ENCODE data around the gene SNU13. TPM values are rescaled to one million over a fixed set of nuclear protein-coding genes. Genes with fewer than 3 reads are reported as not detected.

Gene SNU13
- total RNA-seq, 3 donors from 2014 or later (not counting 1 experiment from before 2014, with no cell fraction given): 100.0 to 106 (median 101) TPM

DNA sequence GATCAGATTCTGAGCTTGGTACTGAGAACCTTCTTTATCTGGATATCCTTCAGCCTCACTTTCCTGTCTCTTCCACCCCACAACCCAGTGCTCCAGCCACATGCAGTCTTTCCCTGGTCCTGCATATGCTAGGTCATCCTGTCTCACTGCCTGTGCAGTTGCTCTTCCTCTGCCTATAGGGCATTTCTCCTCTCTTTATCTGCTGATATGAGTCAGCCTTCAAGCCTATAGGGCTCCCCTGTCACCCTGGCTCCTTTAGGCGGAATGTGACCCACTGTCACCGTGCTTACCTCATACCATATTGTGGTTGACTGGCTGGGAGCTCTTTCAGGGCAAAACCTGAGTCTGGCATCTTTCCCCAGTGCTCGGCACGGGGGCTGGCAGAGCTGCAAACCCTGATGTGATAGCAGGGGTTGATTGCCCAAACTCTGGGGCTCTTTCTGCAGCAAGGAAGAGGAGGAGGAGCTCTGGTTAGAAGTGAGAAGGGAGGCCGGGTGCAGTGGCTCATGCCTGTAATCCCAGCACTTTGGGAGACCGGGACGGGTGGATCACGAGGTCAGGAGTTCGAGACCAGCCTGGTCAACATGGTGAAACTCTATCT is 36.9 kb upstream of the SNU13 start:
- H3K36me3 Mint-ChIP-seq: no peaks in the 10 kb centered on the region
- WGBS (ENCODE audit: insufficient coverage): 91% methylated on average over 7 of the region's 9 CpGs
- TF ChIP-seq, protein P1, sequence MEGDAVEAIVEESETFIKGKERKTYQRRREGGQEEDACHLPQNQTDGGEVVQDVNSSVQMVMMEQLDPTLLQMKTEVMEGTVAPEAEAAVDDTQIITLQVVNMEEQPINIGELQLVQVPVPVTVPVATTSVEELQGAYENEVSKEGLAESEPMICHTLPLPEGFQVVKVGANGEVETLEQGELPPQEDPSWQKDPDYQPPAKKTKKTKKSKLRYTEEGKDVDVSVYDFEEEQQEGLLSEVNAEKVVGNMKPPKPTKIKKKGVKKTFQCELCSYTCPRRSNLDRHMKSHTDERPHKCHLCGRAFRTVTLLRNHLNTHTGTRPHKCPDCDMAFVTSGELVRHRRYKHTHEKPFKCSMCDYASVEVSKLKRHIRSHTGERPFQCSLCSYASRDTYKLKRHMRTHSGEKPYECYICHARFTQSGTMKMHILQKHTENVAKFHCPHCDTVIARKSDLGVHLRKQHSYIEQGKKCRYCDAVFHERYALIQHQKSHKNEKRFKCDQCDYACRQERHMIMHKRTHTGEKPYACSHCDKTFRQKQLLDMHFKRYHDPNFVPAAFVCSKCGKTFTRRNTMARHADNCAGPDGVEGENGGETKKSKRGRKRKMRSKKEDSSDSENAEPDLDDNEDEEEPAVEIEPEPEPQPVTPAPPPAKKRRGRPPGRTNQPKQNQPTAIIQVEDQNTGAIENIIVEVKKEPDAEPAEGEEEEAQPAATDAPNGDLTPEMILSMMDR (IDR thresholded peaks at IDR 0.05): no peak
- Histone ChIP-seq H3K27me3 (ENCODE audit: control insufficient read depth, insufficient read depth, low read length) (no peaks in the 10 kb centered on the region), H3K4me3 (ENCODE audit: low read length) (no peak overlapping the region), H3K36me3 (ENCODE audit: control insufficient read depth, insufficient read depth, low read length) (no peaks in the 10 kb centered on the region), H3K4me1 (ENCODE audit: control insufficient read depth, insufficient read depth, low read length) (no peaks in the 10 kb centered on the region), H3K27ac (ENCODE audit: low read length) (no peak overlapping the region), H3K9me3 (ENCODE audit: control insufficient read depth, insufficient read depth, low read length) (no peaks in the 10 kb centered on the region)
- no peaks in the 10 kb centered on the region for H3K27me3 Mint-ChIP-seq (ENCODE audit: low read depth in 2 of 2)
- intact Hi-C loops (cut with micrococcal nuclease): no loop called here
- no peak overlapping the region for H3K27ac Mint-ChIP-seq
- DNase-seq: no peak
- H3K4me1 Mint-ChIP-seq: no peaks in the 10 kb centered on the region
- ATAC-seq: no peak
- H3K9me3 Mint-ChIP-seq: no peaks in the 10 kb centered on the region
- no peak overlapping the region for H3K4me3 Mint-ChIP-seq

DNA sequence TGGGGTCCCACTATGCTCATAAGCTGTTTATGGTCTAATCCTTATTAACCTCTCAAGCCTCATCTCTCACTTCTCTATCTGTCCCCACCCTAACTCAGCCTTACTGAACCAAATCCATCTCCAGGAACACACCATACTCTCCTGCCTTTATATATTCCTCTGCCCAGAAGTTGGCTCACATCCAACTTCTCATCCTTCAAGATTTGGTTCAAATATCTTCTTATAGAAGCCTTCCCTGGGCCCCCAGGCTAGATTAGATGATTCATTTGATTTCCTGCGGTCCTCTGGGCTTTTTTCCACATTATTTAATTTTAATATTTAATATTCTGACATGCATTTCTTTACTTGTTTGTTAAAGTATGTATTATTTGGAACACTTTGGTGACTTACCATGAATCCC is 33.8 kb upstream of the SNU13 start:
- Mint-ChIP-seq H3K9me3 (no peaks in the 10 kb centered on the region), H3K4me1 (no peaks in the 10 kb centered on the region), H3K4me3 (no peak overlapping the region), H3K27me3 (ENCODE audit: low read depth in 2 of 2) (no peaks in the 10 kb centered on the region), H3K27ac (no peak overlapping the region), H3K36me3 (no peaks in the 10 kb centered on the region)
- WGBS (ENCODE audit: insufficient coverage): no CpG with 5 or more reads among the region's 1 CpG
- no peak for DNase-seq
- Histone ChIP-seq H3K27ac (ENCODE audit: low read length) (no peak overlapping the region), H3K4me1 (ENCODE audit: control insufficient read depth, insufficient read depth, low read length) (no peaks in the 10 kb centered on the region), H3K27me3 (ENCODE audit: control insufficient read depth, insufficient read depth, low read length) (no peaks in the 10 kb centered on the region), H3K4me3 (ENCODE audit: low read length) (no peak overlapping the region), H3K9me3 (ENCODE audit: control insufficient read depth, insufficient read depth, low read length) (no peaks in the 10 kb centered on the region), H3K36me3 (ENCODE audit: control insufficient read depth, insufficient read depth, low read length) (no peaks in the 10 kb centered on the region)
- intact Hi-C loops (cut with micrococcal nuclease): no loop called here
- TF ChIP-seq, protein P1 (IDR thresholded peaks at IDR 0.05): no peak
- ATAC-seq: no peak

DNA sequence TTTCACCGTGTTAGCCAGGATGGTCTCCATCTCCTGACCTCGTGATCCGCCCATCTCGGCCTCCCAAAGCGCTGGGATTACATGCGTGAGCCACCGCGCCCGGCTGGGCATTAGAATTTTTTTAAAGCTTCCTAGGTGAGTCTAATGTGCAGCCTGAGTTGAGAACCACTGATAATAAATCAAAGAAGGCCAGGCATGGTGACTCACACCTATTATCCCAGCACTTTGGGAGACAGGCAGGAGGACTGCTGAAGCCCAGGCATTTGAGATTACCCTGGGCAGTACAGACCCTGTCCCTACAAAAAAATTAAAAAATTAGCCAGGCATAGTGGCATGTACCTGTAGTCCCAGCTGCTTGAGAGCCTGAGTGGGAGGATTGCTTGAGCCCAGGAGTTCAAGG is 24.3 kb upstream of the SNU13 start:
- ATAC-seq: no peak
- Histone ChIP-seq H3K27me3 (ENCODE audit: control insufficient read depth, insufficient read depth, low read length) (no peaks in the 10 kb centered on the region), H3K27ac (ENCODE audit: low read length) (no peak overlapping the region), H3K4me3 (ENCODE audit: low read length) (no peak overlapping the region), H3K4me1 (ENCODE audit: control insufficient read depth, insufficient read depth, low read length) (no peaks in the 10 kb centered on the region), H3K36me3 (ENCODE audit: control insufficient read depth, insufficient read depth, low read length) (no peaks in the 10 kb centered on the region), H3K9me3 (ENCODE audit: control insufficient read depth, insufficient read depth, low read length) (no peaks in the 10 kb centered on the region)
- Mint-ChIP-seq H3K9me3 (no peaks in the 10 kb centered on the region), H3K36me3 (no peaks in the 10 kb centered on the region), H3K27me3 (ENCODE audit: low read depth in 2 of 2) (peaks cover 0 to 9% of the 10 kb centered on the region in 2 donors), H3K4me1 (no peaks in the 10 kb centered on the region), H3K27ac (no peak overlapping the region), H3K4me3 (no peak overlapping the region)
- no peak for DNase-seq
- WGBS (ENCODE audit: insufficient coverage): 95% methylated on average over 9 of the region's 9 CpGs
- intact Hi-C loops (cut with micrococcal nuclease): no loop called here
- TF ChIP-seq, protein P1 (IDR thresholded peaks at IDR 0.05): no peak

DNA sequence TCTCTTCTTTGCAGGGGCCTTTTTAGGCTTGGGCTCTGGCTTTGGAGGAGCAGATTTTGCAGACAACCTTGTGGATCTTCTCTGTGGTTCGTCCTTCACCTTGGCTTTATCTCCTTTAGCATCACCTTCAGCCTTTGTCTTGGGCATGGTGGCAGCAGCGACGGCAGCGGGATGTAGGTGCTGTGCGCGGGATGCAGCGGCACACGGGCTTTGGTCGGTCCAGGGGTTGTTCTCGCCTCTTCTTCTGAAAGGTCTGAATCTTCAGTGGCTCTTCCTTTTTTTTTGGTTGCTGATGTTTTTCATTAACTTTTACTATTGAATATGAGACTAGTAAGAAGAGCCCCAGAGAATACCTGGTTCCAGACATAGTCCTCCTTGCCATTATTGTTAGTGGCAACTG is 20.7 kb upstream of the SNU13 start:
- DNase-seq: no peak
- TF ChIP-seq, protein P1 (IDR thresholded peaks at IDR 0.05): no peak
- ATAC-seq: no peak
- no peak overlapping the region for H3K4me3 Mint-ChIP-seq
- no peak overlapping the region for H3K27ac Mint-ChIP-seq
- no peaks in the 10 kb centered on the region for H3K36me3 Mint-ChIP-seq
- H3K4me1 ChIP-seq (ENCODE audit: control insufficient read depth, insufficient read depth, low read length): no peaks in the 10 kb centered on the region
- no peaks in the 10 kb centered on the region for H3K9me3 Mint-ChIP-seq
- WGBS (ENCODE audit: insufficient coverage): 93% methylated on average over 10 of the region's 10 CpGs
- no peaks in the 10 kb centered on the region for H3K27me3 ChIP-seq (ENCODE audit: control insufficient read depth, insufficient read depth, low read length)
- H3K36me3 ChIP-seq (ENCODE audit: control insufficient read depth, insufficient read depth, low read length): no peaks in the 10 kb centered on the region
- no peak overlapping the region for H3K4me3 ChIP-seq (ENCODE audit: low read length)
- intact Hi-C loops (cut with micrococcal nuclease): no loop called here
- no peak overlapping the region for H3K27ac ChIP-seq (ENCODE audit: low read length)
- no peaks in the 10 kb centered on the region for H3K4me1 Mint-ChIP-seq
- peaks cover 0 to 9% of the 10 kb centered on the region in 2 donors for H3K27me3 Mint-ChIP-seq (ENCODE audit: low read depth in 2 of 2)
- no peaks in the 10 kb centered on the region for H3K9me3 ChIP-seq (ENCODE audit: control insufficient read depth, insufficient read depth, low read length)

All from natural killer cell (primary cell).